ENCODE measurements around the gene ARMC5.
A peak's percentile ranks its signal among the peaks of the same experiment; 100 is the strongest.

- TF ChIP-seq CTCF (IDR thresholded peaks at IDR 0.05 in 4 of 5, conservative IDR thresholded peaks at IDR 0.05 in 1 of 5) (no peak), POLR2A (IDR thresholded peaks at IDR 0.05) (peak in 1 of 2 donors; percentile 10)
Observed at GRCh38 chr16:31423241-31423640, 36.1 kb upstream of the ARMC5 start.

Measured in gastrocnemius medialis (tissue), 4 donors.